NOMO-1 treated with dmso at 0.1 percent for 144 hours (cell line): Measurements from ENCODE around the gene INO80D.
"Not testable (repeated sequence)": the region's sequence is repeated elsewhere in the genome, so short reads cannot be mapped to it uniquely, and the experiment has no call there.

Source experiments
- DNase-seq: peaks from one replicate; lab custom pipeline; 2025; ENCODE audit not compliant: unreplicated experiment; lab: John Stamatoyannopoulos, UW

INO80D gene

DNA sequence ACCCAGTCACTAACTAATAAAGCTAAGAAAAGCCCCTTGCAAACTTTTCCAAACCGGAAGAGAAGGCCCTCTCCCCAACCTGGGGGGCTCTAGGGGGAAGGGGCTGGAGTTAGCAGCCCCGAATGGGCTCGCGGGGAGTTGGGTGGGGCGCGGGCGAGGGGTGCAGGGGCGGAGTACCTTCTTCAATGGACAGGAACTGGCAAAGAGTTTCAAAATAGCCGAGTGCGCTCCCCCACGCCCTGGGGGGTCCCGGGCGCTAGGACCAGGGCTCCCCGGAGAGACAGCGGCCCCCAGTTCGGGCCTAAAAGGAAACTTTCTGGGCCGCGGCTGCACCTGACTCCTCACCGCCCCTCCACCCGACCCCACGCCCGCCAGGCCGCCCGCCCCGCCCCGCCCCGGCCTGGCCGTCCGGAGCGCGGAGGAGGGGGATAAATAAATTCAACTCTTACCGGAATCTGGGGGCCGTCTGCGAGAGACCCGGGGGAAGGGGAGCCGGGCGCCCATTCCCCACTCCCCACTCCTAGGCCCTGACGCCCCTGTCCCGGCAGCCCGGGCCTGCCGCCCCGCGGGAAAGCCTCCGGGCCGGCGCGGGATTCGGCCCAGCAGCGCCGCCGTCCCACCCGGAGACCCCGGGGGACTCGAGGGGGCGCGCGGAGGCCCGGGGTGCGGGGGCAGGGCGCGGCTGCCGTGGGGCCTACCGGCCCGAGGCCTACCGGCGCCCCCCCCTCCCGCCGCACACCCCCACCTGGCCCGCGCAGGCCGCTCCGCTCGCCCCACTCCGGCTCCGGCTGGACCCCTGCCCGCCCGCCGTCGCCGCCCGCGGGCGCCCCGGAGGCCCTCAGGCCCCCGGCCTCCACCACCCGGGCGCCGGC, 868 bp downstream of the INO80D start:
- DNase-seq: no peak

DNA sequence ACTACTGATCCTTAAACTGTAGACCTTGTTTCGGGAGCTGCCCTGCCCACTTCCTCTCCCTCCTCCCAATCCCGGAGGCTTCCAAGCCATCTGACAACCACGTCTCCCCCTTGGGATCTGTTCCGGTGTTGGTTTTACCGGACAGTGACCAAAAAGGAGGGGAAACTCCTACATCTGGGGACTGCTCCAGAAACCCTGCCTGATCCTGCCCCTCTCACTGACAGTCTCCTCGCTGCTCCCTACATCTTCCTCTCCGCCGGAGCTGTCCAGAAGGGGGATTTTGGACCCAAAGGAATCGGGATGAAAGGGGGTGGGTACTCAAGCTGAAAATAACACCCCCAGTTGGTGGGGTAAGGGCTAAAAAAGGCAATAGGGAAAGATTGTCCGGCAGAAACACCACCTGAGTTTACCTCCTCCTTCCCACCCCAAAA, 1.5 kb downstream of the INO80D start:
- no peak for DNase-seq

DNA sequence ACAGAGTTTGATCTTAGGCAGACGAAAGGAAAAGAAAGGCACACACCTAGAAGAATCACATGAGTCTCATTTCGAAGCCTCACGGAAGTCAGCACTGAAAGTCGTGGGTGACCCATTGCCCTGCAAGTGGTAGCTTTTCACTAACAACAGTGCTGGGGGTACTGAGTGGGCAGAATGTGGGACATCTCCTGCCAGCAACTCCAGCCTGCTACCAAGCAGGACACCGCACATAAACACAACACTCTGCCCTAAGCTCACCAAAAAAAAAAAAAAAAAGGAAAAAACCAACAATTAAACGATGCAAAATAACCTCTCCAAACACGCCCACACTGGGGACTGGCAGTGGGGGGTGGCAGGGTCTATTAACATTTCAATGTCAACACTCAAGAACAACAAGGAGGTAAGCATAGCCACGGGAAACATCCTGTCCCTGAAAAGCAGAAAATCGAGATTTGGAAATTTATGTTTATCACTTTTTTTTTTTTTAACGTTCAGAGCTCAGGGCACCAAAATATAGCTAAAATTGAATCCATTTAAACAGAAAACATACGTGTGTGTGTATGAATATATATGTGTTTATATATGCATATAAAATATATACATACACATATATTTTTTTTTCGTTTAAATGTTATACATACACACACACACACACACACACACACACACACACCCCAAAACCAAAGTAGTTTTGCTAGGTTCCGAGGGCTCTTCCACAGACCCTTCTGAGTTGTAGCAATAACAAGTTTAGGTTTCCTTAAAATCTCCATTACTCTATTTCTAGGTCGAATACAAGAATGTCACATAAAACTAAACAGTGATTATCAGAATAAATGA, 2.2 kb downstream of the INO80D start:
- DNase-seq: no peak

DNA sequence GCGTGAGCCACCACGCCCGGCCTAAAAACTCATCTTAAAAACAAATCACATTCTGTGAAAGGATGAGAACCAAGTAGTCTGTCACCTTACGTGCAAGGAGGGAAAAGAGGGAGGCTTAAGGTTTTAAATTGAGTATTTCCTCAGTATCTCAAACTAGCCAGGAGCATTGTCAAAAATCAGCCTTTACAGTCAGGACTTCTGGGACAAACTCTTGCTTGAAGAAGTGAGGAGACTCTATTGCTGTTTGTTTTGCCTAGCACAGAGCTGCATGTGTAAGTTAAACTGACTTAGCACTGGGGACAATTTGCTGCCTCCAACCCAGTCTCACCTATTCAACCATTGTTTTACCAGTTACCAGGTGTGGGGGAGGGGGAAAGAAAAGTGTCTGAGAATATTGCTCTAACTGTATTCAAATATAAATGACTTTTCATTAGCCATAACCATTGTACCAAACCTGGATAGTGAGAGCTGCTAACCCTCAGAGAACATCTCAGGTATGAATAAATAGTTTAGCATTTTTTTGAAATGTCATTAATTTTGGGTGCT, 3.6 kb downstream of the INO80D start:
- DNase-seq: no peak

DNA sequence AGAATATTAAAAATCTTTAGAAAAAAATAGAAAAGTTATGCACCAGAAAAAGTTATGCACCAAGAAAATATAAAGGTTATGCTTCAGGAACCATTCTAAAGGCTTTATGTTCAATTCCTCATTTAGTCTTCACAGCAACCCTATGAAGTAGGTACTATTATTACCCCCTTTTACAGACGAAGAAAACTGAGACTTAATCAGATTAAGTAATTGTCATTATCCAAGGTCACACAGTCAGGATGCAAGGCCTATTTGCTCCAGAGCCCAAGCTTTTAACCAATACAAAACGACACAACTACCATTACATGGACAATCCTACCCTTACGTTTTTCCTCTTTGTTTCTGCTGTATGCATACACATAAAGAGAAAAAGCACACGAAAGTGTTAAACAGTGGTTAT, 5.0 kb downstream of the INO80D start:
- no peak for DNase-seq

DNA sequence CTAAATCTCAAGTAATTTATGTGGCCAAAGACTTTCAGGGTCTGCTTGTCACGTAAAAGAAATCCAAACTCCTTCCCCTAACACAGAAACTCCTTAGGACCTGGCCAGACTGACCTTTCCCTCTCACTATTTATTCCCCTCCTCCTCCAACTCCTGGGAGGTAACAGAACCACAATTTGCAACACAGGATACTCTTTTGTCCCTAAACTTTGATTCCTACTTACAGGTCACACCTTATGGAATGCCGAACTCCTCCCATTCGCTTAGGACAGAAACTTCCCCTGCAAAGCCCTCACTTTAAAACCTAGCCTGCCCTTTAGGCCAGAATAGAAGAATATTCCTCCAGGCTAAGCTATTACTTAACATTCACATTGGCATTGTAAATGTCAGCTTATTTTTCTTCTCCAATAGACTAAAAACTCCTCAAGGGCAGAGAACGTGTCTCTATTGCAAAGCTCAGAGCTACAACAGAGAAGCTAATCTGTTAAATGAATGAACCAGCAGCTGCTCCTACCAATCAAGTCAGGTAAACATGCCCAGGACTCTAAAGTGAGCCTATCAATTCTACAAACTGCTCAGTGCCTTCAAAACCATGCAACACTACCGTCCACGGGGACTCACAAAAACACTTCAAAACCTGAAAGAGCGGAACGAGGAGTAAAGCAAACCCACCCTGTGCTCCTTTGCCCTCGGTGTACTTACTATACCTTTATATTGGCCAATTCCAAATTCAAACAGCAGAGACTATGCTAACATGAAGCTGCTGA, 6.1 kb downstream of the INO80D start:
- no peak for DNase-seq

DNA sequence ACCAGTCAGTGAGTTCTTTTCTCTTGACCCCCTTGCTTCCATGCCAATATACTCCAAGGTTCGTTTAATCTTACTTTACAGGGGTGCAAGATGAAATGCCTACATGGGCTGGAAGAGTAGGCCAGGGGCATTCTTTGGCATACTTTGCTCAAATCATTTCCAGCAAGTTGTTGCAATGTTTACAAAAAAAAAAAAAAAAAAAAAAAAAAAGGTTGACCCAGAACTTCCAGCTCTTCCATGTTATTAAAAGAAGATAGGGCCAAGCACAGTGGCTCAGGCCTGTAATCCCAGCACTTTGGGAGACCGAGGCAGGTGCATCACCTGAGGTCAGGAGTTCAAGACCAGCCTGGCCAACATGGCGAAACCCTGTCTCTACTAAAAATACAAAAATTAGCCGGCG, 8.1 kb downstream of the INO80D start:
- not testable (repeated sequence) for DNase-seq

DNA sequence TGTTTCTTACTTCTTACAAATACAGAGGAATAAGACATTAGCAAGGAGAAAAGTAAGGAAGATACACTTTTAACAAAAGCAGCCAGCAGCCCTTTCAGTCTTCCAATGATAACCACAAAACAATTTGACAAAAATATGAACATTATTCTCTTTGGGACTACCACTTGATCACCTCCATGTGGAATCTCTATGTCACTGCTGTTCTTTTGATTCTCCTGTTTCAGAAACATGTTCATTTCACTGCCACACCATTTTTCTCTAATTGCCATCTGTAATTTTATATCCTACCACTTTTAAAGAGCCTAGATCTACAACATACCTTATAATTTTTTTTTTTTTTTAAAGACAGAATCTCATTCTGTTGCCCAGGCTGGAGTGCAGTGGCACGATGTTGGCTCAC, 10.9 kb downstream of the INO80D start:
- DNase-seq: no peak

DNA sequence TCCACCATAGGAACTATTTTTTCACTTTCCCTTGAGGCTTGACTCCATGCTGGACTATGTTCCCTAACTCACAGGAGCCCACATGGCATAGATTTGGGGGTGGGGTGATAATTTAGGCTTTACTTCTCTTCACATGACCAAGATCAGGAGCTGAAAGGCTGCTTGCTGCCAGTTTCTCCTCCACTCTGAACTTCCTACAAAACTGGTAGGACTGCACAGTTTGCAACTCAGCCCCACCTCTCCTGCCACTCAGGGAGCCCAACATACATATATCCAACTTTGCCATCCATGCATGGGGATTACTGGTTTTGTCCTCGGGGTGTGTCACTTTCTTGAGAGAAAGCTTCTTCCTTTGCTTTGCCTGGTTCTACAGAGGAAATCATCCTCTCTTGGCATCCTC, 14.2 kb downstream of the INO80D start:
- DNase-seq: no peak

DNA sequence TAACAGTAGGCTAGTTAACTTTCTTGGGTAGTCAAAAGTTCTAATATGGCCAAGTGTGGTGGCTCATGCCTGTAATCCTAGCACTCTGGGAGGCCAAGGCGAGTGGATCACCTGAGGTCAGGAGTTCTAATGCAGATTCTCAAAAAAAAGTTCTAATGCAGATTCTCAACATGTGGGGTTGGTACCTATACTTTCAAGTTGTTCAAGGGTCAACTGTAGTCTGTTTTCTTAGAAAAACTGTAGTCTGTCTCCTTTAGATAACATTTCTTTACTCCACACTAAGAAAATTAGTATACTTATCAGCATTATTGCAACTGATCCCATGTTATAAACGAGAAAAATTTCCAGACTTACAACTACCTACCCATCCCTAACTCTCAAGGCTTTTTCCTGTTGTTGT, 16.6 kb downstream of the INO80D start:
- no peak for DNase-seq

DNA sequence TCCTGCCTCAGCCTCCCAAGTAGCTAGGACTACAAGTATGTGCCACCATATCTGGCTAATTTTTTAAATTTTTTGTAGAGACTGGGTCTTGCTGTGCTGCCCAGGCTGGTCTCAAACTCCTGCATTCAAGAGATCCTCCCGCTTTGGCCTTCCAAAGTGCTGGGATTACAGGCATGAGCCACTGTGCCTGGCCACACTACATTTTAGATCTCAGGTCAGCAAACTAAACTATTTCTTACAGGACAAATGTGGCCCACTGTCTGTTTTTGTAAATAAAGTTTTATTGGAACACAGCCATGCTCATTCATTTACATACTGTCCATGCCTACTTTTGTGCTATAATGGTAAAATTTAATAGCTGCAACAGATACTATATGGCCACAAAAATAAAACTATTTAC, 17.8 kb downstream of the INO80D start:
- DNase-seq: no peak

DNA sequence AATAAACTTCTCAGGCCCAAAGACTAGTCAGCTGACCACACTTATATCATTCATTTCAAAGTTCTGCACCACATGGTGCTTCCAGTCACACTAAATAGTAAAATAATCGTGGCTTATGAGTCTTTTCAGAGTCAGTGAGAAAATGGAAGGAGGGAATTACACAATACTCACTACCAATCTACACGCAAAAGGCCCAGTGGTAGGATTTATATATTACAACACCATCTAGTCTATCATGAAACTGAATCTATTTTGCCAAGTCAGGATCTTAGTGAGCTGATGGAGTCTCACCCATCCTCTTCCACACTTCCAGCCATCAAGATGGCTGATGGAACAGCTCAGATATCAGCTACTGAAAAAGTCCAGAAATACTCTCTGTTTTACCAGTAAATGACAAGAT, 21.9 kb downstream of the INO80D start:
- no peak for DNase-seq

DNA sequence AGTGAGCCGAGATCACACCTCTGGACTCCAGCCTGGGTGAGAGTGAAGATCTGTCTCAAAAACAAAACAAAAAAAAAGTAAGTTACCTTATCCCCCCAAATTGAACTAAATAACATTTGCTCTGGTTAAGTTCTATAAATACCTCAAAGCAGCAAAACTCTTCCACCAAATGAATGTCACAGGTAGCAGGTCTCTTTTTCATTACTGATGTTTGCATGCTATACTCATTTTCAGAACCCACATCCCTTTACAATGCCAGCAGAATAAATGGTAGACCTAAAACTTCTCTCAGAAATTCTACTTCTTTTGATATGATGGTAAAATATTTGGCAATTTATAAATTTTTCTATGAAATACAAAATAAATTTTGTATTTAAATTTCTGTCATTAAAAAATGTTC, 22.3 kb downstream of the INO80D start:
- DNase-seq: no peak

DNA sequence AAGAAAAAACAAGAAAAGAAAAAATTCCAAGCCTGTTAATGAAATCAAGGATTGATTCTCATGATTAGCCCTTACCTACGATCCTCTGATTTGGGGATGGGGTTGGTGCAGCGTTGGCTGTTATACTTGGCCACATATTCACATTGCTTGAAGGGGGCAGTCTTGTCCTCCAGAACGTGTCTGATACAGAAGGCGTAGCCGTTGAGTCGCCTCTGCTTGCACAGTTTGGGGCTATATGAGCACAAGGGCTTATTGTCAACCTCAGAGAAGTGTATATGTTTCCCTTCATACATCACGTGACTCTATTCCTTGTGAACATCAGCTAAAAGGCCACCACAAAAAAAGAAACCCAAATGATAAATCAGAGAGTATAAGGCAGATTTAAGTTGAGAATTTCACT, 23.2 kb downstream of the INO80D start:
- DNase-seq: no peak

DNA sequence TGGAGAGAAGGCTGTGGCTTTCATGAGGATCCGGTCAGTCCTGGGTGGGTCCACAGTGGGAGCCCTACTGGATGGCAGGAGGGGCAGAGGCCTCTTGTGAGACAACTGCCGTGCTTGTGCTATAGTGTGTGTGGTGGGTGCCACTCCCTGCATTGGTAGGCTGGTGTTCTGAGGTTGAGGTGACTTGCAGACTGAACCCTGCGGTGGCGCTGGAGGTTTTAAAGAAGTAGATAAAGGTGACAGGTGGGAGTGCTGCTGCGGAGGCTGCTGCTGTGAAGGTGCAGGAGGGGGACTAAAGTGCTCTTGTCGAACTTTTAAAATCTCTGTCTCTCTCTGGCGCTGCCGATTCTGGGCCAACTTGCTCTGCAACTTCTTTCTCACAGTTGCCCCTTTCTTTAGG, 29.7 kb downstream of the INO80D start:
- DNase-seq: no peak

DNA sequence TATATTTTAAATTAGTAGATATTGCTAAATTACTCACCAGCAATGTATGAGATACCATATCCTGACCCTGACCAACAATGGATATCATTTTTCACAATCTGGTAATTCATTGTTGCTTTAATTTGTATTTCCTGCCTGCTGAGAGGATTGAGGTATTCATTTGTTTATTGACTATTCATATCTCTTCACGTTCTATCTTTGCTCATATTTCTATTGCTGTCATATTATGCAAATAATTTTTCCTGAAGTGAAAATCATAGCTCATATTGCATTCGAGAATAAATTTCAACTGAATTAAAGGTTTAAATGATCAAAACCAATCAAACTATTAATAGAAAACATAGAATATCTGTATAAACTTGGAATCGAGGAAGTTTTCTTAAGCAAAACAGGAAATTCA, 31.0 kb downstream of the INO80D start:
- no peak for DNase-seq

DNA sequence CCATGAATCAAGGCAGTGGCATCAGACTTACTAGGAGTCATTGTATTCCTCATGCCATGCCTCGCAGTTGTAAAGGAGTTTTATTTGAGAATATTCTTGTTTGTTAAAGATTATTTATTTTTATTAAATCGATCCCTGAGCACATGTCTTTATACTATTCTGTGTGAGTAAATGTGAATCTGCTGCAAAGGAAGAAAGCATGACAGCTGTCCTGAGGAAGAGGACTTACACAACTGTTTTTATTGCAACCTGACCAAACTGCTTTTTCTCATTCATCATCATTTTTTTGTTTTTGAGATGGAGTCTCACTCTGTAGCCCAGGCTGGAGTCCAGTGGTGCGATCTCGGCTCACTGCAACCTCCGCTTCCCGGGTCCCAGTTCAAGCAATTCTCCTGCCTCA, 34.1 kb downstream of the INO80D start:
- DNase-seq: no peak

DNA sequence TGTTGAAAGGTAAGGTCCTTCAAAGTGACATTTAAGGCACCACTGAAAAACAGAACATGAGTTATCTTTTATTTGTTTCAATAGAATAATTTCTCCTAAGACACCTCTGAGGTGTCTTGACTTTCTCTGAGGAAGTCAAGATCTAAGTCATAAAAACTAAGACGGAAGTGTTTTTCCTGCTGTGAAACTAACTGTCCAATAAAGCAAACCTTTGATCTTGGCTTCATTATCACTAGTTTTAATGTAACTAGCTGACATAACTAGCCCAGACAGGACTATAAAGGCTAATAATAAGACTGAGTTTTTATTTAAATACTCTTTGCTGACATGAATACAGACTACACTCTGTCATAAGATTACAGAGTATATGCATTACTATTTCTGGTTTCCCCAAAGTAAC, 36.6 kb downstream of the INO80D start:
- no peak for DNase-seq

DNA sequence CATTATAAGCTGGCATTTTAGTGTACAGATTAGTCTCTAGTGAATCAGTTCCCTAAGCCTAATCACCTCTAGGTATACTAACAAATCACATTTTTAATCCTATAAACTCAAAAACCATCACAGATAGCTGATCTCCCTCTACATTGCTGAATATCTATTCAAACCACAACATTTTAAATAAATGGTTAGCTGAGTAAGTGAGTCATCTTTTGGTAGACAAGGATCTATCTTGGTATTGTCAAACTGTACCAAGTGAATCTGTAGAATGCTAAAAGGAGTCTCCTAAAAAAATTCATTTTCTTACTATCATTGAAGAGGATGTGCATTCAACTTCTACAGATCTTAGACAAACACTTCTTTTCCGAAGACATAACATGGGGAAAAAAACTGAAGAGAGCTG, 40.7 kb downstream of the INO80D start:
- no peak for DNase-seq

DNA sequence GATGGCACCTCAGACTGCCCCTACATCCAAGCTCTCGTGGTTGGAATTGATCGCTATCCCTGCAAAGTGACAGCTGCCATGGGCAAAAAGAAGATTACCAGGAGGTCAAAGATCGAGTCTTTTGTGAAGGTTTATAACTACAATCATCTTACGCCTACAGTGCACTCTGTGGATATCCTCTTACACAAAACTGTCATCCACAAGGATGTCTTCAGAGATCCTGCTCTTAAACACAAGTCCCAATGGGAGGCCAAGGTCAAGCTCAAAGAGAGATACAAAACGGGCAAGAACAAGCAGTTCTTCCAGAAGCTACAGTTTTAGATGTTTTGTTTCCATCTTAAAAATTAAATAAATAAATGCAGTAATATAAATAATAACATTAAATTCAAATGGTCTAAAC, 45.4 kb downstream of the INO80D start:
- no peak for DNase-seq

DNA sequence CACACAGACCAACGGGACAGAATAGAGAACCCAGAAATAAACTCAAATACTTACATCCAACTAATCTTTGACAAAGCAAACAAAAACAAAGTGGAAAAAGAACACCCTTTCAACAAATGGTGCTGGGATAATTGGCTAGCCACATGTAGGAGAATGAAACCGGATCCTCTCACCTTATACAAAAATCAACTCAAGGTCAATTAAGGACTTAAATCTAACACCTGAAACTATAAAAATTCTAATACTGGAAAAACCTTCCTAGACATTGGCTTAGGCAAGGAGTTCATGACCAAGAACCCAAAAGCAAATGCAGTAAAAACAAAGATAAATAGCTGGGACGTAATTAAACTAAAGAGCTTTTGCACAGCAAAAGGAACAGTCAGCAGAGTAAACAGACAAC, 50.6 kb downstream of the INO80D start:
- DNase-seq: not testable (repeated sequence)
